Mucosa of stomach (tissue), 1 donor: ENCODE results near the gene RHBDL3.
"Not testable (repeated sequence)": the region's sequence is repeated elsewhere in the genome, so short reads cannot be mapped to it uniquely, and the experiment has no call there.

Source experiments
- H3K27me3 ChIP-seq: one replicate; pipeline ENCODE4 v1.7.0; 2013; ENCODE audit warnings: mild to moderate bottlenecking, low read length; ENCODE audit not compliant: control insufficient read depth, insufficient read depth
- H3K36me3 ChIP-seq: one replicate; pipeline ENCODE4 v1.7.0; 2013; ENCODE audit warnings: low read length; ENCODE audit not compliant: control insufficient read depth, insufficient read depth
- H3K4me1 ChIP-seq: one replicate; pipeline ENCODE4 v1.7.0; 2013; ENCODE audit warnings: mild to moderate bottlenecking, low read length; ENCODE audit not compliant: control insufficient read depth, insufficient read depth
- H3K4me3 ChIP-seq: one replicate; pipeline ENCODE4 v1.7.0; 2013; ENCODE audit warnings: low read length
- H3K9ac ChIP-seq: one replicate; pipeline ENCODE4 v1.7.0; 2013; ENCODE audit warnings: mild to moderate bottlenecking, low read length, moderate library complexity
- H3K9me3 ChIP-seq: one replicate; pipeline ENCODE4 v1.7.0; 2013; ENCODE audit warnings: mild to moderate bottlenecking, low read length, moderate library complexity; ENCODE audit not compliant: control insufficient read depth
- donor health status: Pancreatic carcinoma.

The RHBDL3 gene

DNA sequence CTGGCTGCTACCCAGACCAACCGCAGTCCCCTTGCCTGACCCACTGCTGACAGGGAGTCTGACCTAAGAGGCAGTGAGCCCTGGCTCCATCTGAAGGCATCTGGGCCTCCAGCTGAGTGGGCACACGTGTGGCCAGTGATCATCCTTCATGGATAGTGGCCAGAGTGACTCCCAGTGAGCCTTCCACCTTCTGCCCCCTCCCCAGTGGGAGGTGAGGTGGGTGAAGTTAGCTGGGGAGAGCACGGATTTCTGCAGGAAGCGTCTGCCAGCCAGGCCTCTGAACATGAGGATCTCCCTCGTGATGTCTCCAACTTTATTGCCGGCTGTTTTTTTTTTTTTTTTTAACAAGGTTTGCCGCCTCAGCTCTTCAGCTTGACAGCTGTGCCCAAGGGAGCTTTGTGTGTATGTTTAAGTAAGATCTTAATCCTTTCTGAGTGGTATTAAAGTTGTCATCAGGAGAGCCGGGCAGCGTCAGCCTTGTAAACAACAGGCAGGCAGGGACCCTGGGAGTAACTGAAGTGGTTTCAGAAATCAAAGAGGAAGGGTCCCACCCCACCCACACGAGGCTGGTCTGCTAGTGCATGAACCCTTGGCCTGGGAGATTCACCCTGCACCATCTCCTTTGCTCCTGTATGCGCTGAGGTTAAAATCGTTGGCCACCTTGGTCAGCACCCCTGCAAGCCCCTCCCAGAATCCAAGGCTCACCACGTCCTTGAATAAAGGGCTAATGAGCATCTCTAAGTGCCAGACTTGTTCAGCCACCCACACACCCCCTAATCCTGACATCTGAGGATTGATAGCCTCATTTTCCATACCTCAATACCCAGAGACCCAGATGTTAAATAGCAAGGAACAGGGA, 33.3 kb downstream of the RHBDL3 start:
- Histone ChIP-seq H3K4me3 (no peak overlapping the region), H3K9me3 (no peaks in the 10 kb centered on the region), H3K4me1 (no peaks in the 10 kb centered on the region), H3K36me3 (no peaks in the 10 kb centered on the region), H3K27me3 (no peaks in the 10 kb centered on the region), H3K9ac (no peak overlapping the region)

DNA sequence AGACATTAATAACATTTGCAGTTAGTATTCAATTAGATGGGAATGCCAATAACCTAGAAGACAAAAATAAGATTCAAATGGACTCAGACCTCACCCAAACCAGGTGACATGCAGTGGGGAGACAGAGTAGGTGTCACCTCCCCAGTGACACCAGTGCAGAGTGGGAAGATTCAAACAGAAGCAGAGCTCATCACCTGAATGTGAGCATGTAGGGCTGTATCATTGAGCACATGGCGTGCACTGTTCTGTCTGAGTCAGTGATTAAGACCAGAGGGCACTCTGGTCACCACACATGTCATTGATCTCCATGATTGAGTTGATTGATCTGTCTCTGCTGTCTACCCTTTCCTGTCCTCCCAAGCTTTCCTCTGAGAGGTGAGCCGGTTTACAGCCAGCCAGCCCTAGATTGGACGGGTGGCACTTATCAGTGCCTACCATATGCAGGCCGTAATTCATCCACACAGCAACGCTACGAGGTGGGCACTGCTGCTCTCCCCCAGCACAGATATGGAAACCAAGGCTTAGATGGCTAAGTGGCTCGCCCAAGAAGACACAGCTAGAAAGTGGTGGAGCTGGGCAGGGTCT, 34.0 kb downstream of the RHBDL3 start:
- H3K4me1 ChIP-seq = no peaks in the 10 kb centered on the region
- H3K27me3 ChIP-seq = no peaks in the 10 kb centered on the region
- H3K4me3 ChIP-seq = no peak overlapping the region
- H3K9me3 ChIP-seq = no peaks in the 10 kb centered on the region
- H3K36me3 ChIP-seq = no peaks in the 10 kb centered on the region
- H3K9ac ChIP-seq = no peak overlapping the region

DNA sequence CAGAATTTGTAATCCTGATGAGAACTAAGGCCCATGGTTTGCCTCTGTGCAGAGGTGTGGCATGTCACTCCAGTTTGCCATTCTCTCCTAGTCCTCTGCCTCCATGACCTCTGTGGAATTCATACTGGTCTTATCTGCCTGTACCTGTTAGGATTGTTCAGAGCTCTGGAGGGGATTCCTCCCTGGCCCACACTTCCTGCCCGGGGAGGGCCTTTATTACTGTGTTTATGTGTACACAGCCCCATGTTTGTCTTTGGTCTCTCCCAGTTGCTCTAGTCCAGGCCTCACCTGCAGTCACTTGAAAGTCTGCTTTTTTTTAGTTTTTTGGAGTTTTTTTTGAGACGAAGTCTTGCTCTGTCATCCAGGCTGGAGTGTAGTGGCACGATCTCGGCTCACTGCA, 36.4 kb downstream of the RHBDL3 start:
- H3K9ac ChIP-seq = no peak overlapping the region
- no peaks in the 10 kb centered on the region for H3K4me1 ChIP-seq
- no peaks in the 10 kb centered on the region for H3K27me3 ChIP-seq
- no peak overlapping the region for H3K4me3 ChIP-seq
- H3K9me3 ChIP-seq = no peaks in the 10 kb centered on the region
- no peaks in the 10 kb centered on the region for H3K36me3 ChIP-seq

DNA sequence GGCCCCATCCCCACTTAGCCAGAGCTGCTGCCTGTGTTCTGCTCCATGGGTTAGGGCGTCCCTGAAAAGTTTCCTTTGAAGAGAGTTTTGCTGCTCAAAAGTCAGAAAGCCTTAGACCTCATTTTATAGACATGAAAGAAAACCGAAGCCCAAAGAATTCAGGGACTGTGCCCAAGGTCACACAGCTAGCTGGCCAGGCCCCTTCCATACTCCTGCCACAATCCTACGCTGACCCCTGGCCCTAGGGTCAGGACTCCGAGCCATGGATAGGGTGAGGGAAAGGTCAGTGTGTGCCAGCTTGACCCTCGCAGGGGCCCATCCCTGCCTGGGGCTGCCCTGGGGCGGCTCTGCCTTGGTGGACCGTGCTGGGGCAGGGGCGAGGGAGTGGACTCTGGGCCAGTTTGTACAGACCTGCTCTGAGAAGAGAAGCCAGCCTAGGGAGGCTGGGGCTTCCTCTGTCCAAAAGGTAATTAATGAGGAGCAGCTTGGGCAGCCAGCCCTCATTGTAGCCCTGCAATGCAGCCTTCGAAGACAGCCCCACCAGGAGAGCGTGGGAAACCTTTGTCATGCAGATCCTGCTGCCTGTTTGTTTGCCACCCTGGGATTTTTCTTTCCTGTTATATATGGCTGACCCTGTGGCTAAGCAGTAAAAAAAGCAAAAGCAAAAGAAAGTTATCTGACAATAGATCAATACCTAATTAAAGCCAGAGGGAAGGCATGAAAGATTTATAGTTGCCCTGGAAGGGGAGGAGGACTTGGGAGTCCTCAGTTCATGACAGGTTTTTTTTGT, 37.4 kb downstream of the RHBDL3 start:
- no peaks in the 10 kb centered on the region for H3K4me1 ChIP-seq

DNA sequence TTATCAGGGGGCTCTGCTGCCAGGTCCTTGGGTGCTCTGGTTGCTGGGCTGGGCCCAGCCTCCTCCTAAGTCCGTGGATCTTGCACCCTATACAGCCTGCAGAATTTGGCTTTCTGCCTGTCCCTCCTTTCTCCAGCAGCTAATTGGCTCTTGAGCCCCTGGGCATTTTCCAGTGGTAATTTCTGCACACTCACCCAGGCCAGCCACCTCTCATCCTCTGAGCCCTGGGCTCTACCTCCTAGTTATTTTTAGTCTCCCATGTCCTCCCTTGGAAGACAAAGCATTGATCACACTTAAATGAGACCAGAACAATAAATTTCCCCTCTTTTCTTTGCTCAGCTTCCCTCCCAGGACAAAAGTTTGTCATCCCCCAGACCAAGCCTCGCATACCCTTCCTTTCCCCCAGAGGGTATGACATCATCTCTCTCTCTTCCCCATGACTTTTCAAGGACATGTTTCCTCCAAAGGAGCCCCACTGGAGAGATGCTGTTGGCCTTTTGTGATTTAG, 38.2 kb downstream of the RHBDL3 start:
- no peaks in the 10 kb centered on the region for H3K36me3 ChIP-seq
- no peak overlapping the region for H3K4me3 ChIP-seq
- no peak overlapping the region for H3K9ac ChIP-seq
- H3K27me3 ChIP-seq = no peaks in the 10 kb centered on the region
- H3K9me3 ChIP-seq = no peaks in the 10 kb centered on the region
- H3K4me1 ChIP-seq = no peaks in the 10 kb centered on the region

More for the DNA sequence above, 37.4 kb downstream of the RHBDL3 start:
- Histone ChIP-seq H3K9me3 (no peaks in the 10 kb centered on the region), H3K27me3 (no peaks in the 10 kb centered on the region), H3K4me3 (no peak overlapping the region), H3K9ac (no peak overlapping the region), H3K36me3 (no peaks in the 10 kb centered on the region)

DNA sequence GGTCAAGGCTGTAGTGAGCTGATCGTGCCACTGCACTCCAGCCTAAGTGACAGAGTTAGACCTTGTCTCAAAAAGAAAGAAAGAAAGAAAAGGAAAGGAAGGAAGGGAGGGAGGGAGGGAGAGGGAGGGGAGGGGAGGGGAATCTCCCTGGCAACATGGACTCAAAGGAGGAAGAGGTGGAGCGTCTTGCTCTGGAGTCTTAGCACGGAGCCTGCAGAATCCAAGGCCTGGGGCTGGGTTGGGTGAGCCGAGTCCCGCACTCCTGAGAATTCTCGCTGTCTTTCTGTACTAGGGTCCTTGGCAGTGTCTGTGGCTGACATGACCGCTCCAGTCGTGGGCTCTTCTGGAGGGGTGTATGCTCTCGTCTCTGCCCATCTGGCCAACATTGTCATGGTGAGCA, 39.4 kb downstream of the RHBDL3 start:
- H3K27me3 ChIP-seq = no peaks in the 10 kb centered on the region
- no peaks in the 10 kb centered on the region for H3K36me3 ChIP-seq
- H3K9me3 ChIP-seq = no peaks in the 10 kb centered on the region
- H3K4me3 ChIP-seq = no peak overlapping the region
- no peaks in the 10 kb centered on the region for H3K4me1 ChIP-seq
- H3K9ac ChIP-seq = no peak overlapping the region

DNA sequence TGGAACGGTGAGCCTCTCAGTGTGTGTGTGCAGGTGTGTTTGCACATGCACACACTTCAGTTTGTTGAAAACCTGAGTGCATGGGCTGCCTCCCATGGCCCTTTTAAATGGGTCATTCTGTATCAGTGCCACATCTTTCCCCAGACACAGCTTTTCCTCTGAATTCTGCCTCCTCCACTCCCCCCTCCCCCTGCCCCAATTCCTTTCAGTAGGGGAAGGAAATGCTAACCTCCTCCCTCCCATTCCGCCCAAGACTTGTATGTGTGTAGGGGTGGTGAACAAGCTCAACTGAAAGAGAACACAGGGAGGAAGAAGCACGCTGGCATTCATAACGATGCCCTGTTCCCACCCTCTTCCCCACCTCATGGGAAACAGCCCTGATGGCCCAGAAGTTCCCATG, 42.0 kb downstream of the RHBDL3 start:
- H3K9me3 ChIP-seq = no peaks in the 10 kb centered on the region
- no peak overlapping the region for H3K9ac ChIP-seq
- no peaks in the 10 kb centered on the region for H3K27me3 ChIP-seq
- no peak overlapping the region for H3K4me3 ChIP-seq
- H3K4me1 ChIP-seq = no peaks in the 10 kb centered on the region
- H3K36me3 ChIP-seq = no peaks in the 10 kb centered on the region

DNA sequence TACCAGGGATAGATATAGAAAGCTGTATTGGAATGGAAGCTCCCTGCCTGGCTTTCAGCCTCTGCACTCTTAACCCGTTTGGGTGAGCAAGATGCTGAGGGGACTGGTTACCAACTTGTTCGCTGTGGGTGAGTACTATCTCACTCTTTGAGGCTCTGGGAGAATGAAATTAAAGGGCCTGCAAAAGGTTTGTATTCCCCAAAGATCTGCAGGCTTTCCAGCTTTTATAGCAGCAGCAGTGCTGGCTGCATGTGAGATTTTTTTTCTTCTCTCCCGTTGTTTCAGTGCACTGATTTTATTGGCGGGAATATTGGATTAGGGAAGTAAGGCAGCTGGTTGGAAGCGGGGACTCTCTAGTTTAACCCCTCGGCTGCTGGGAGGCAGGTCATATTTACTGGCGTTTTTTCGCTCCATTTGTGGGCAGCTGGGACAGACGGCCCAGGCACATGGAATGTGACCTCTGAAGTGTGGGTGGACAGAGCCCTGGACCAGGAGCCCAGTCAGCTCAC, 45.5 kb downstream of the RHBDL3 start:
- H3K9ac ChIP-seq = no peak overlapping the region
- H3K4me3 ChIP-seq = no peak overlapping the region
- H3K27me3 ChIP-seq = peaks cover 3% of the 10 kb centered on the region
- H3K36me3 ChIP-seq = no peaks in the 10 kb centered on the region
- no peaks in the 10 kb centered on the region for H3K9me3 ChIP-seq
- no peaks in the 10 kb centered on the region for H3K4me1 ChIP-seq

DNA sequence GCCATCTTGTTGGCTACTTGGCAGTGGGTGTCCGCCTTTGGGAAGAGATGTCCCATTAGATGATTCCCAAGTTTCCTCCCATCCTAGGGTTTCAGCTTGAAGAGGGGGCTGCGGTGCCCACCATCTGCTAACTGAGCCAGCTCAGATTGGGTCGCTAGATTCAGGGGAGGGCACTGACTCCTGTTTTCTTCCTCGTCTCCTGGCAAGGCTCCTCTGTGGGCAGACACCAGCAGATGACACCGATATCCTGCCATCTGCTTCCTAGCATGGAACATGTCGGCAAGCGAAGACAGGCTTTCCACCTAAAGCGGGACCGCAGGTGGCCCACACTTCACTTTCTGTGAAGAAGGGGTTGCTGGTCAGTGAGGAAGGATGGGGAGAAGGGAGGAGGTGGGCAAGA, 49.0 kb downstream of the RHBDL3 start:
- no peak overlapping the region for H3K4me3 ChIP-seq
- H3K9ac ChIP-seq = no peak overlapping the region
- H3K9me3 ChIP-seq = no peaks in the 10 kb centered on the region
- no peaks in the 10 kb centered on the region for H3K36me3 ChIP-seq
- H3K27me3 ChIP-seq = peaks cover 3% of the 10 kb centered on the region
- no peaks in the 10 kb centered on the region for H3K4me1 ChIP-seq

DNA sequence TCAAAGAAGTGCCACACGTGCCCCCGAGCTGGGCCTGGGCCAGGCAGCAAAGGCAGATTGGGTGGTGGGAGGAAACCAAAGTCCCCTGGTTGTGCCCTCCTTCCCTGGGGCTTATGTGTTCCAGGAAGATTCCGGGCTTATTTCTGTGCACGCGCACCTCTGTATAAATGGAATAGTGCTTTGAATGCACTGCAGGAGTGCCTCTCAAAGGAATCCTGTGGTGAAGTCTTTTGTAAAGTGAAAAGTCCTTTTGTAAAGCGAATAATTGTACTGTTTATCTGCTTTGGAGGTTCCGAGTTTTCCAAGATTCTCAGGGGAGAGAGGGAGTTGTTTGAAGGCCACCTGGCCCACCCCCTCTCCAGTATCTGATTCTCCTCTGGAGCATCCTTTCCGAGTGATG, 49.5 kb downstream of the RHBDL3 start:
- Histone ChIP-seq H3K9me3 (no peaks in the 10 kb centered on the region), H3K36me3 (no peaks in the 10 kb centered on the region), H3K27me3 (peaks cover 3% of the 10 kb centered on the region), H3K9ac (no peak overlapping the region), H3K4me3 (no peak overlapping the region), H3K4me1 (no peaks in the 10 kb centered on the region)

DNA sequence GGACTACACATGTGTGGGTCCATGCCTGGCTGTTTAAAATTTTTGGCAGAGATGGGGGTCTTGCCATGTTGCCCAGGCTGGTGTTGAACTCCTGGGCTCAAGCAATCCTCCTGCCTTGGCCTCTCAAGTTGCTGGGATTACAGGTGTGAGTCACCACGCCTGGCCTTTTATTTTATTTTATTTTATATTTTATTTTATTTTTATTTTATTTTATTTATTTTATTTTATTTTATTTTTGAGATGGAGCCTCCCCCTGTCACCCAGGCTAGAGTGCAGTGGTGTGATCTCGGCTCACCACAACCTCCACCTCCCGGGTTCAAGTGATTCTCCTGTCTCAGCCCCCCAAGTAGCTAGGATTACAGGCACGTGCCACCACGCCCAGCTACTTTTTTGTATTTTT, 51.0 kb downstream of the RHBDL3 start:
- H3K36me3 ChIP-seq, H3K9me3 ChIP-seq, H3K4me3 ChIP-seq, H3K27me3 ChIP-seq, H3K9ac ChIP-seq, H3K4me1 ChIP-seq: not testable (repeated sequence)

DNA sequence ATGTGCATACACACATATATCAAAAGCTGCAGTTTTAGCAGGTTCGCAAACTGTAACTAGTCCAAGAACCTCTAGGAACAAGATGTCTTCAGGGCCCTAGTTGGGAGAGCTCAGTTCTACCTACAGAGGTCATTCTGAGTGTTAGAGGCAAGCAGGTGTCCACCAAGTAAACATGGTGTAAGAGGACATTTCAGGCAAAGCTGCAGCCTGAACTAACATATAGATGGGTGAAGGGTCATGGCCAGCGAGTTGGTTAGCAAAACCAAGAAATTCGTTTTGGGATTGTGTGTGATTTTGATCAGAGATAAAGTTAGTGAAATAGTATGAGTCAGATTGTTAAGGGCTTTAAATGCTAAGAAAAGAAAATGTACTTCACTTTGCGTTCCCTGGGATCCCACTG, 51.7 kb downstream of the RHBDL3 start:
- H3K9ac ChIP-seq = no peak overlapping the region
- H3K27me3 ChIP-seq = peaks cover 3% of the 10 kb centered on the region
- H3K4me1 ChIP-seq = no peaks in the 10 kb centered on the region
- H3K36me3 ChIP-seq = no peaks in the 10 kb centered on the region
- no peaks in the 10 kb centered on the region for H3K9me3 ChIP-seq
- no peak overlapping the region for H3K4me3 ChIP-seq
